ENCODE results near the gene MIPOL1. TPM values are rescaled to one million over a fixed set of nuclear protein-coding genes. Genes with fewer than 3 reads are reported as not detected.
A peak's percentile ranks its signal among the peaks of the same experiment; 100 is the strongest.

The MIPOL1 gene
- total RNA-seq, 6 experiments from 2014 or later: 6.5 to 7.7 (median 6.8) TPM

DNA sequence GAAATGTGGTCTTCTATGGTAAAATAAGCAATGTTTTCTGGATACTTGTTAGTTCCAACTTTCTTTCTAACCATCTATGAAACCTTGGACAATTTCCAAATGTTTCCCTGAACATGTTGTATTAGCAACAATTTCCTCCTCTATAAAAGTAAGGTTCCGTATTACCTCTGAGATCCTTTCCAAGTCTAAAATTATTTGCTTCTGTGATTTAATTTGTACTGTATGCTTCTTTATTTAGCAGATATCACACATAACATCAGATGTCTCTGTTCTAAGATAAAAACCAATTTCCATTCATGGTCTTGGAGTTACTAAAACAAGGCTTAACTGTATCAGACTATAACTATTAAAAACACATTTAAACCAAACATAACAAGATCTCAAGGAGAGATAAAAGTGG, 220.1 kb downstream of the MIPOL1 start:
- no peak overlapping the region for H3K4me3 Mint-ChIP-seq
- H3K9me3 Mint-ChIP-seq: no peaks in the 10 kb centered on the region
- H3K36me3 Mint-ChIP-seq (ENCODE audit: low read depth): no peaks in the 10 kb centered on the region
- no peaks in the 10 kb centered on the region for H3K27me3 Mint-ChIP-seq (ENCODE audit: insufficient read depth)
- DNase-seq: no peak
- no peak overlapping the region for H3K27ac Mint-ChIP-seq
- TF ChIP-seq, protein P1, sequence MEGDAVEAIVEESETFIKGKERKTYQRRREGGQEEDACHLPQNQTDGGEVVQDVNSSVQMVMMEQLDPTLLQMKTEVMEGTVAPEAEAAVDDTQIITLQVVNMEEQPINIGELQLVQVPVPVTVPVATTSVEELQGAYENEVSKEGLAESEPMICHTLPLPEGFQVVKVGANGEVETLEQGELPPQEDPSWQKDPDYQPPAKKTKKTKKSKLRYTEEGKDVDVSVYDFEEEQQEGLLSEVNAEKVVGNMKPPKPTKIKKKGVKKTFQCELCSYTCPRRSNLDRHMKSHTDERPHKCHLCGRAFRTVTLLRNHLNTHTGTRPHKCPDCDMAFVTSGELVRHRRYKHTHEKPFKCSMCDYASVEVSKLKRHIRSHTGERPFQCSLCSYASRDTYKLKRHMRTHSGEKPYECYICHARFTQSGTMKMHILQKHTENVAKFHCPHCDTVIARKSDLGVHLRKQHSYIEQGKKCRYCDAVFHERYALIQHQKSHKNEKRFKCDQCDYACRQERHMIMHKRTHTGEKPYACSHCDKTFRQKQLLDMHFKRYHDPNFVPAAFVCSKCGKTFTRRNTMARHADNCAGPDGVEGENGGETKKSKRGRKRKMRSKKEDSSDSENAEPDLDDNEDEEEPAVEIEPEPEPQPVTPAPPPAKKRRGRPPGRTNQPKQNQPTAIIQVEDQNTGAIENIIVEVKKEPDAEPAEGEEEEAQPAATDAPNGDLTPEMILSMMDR (IDR thresholded peaks at IDR 0.05): no peak
- H3K4me1 Mint-ChIP-seq (ENCODE audit: low read depth): peaks cover 10% of the 10 kb centered on the region; the same call in 1 of the 2 replicates

- DNase-seq: no peak
- H3K4me3 Mint-ChIP-seq: peak overlapping the region; percentile 62; the same call in 1 of the 2 replicates
- H3K27me3 Mint-ChIP-seq (ENCODE audit: insufficient read depth): no peaks in the 10 kb centered on the region
- no peak overlapping the region; the same call in 1 of the 2 replicates for H3K27ac Mint-ChIP-seq
- H3K9me3 Mint-ChIP-seq: no peaks in the 10 kb centered on the region
- TF ChIP-seq, protein P1 (IDR thresholded peaks at IDR 0.05): no peak
- peaks cover 10% of the 10 kb centered on the region; the same call in 1 of the 2 replicates for H3K4me1 Mint-ChIP-seq (ENCODE audit: low read depth)
- no peaks in the 10 kb centered on the region for H3K36me3 Mint-ChIP-seq (ENCODE audit: low read depth)
These were observed 222.9 kb downstream of the MIPOL1 start for GRCh38 chr14:37420622-37421021.

DNA sequence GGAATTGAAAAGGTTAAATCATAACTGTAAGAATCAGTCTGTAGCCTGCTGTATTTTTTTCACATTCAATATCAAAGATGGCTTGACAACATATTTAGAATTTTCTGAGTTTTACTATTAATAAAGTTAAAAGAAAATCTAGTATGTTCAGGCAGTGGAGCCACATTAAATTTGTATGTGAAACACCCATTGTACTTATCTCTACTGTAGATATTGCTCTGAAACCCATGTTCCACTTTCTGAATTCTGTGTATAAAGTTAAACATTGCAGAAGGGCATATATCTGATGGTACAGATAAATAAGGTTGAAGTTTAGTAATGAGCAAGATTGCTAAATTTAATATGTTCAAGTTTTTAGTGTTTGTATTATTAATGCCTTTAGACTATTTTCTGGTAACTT, 224.6 kb downstream of the MIPOL1 start:
- Mint-ChIP-seq H3K9me3 (no peaks in the 10 kb centered on the region), H3K4me3 (no peak overlapping the region), H3K36me3 (ENCODE audit: low read depth) (no peaks in the 10 kb centered on the region), H3K27me3 (ENCODE audit: insufficient read depth) (no peaks in the 10 kb centered on the region), H3K27ac (no peak overlapping the region), H3K4me1 (ENCODE audit: low read depth) (peaks cover 10% of the 10 kb centered on the region; the same call in 1 of the 2 replicates)
- TF ChIP-seq, protein P1 (IDR thresholded peaks at IDR 0.05): no peak
- DNase-seq: no peak

DNA sequence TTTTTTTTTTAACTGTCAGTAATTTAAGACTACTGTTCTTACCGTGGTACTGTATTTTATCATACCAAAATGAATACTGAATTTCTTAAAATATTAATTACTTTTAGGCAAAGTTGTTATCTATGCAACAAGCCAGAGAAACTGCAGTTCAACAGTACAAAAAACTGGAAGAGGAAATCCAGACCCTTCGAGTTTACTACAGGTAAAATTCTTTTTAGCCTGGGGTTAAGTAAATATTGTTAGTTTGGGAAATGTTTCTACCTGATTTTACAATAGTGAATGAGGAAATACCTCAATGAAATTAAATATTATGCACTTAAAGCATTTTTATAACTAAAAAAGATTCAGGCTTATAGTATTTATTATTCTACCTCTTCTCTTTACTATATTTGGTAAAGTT, 225.0 kb downstream of the MIPOL1 start:
- H3K4me3 Mint-ChIP-seq: no peak overlapping the region
- peaks cover 10% of the 10 kb centered on the region; the same call in 1 of the 2 replicates for H3K4me1 Mint-ChIP-seq (ENCODE audit: low read depth)
- no peaks in the 10 kb centered on the region for H3K9me3 Mint-ChIP-seq
- TF ChIP-seq, protein P1 (IDR thresholded peaks at IDR 0.05): no peak
- DNase-seq: no peak
- H3K27ac Mint-ChIP-seq: no peak overlapping the region
- H3K36me3 Mint-ChIP-seq (ENCODE audit: low read depth): no peaks in the 10 kb centered on the region
- H3K27me3 Mint-ChIP-seq (ENCODE audit: insufficient read depth): no peaks in the 10 kb centered on the region

- Mint-ChIP-seq H3K27ac (no peak overlapping the region), H3K36me3 (ENCODE audit: low read depth) (no peaks in the 10 kb centered on the region), H3K4me3 (no peak overlapping the region), H3K27me3 (ENCODE audit: insufficient read depth) (no peaks in the 10 kb centered on the region), H3K9me3 (no peaks in the 10 kb centered on the region), H3K4me1 (ENCODE audit: low read depth) (peaks cover 9% of the 10 kb centered on the region; the same call in 1 of the 2 replicates)
- no peak for DNase-seq
- TF ChIP-seq, protein P1 (IDR thresholded peaks at IDR 0.05): no peak
These were observed 231.2 kb downstream of the MIPOL1 start for GRCh38 chr14:37428954-37429353.

GRCh38 chr14:37429618-37430017, 231.9 kb downstream of the MIPOL1 start:
- Mint-ChIP-seq H3K27me3 (ENCODE audit: insufficient read depth) (no peaks in the 10 kb centered on the region), H3K9me3 (no peaks in the 10 kb centered on the region), H3K4me3 (no peak overlapping the region), H3K36me3 (ENCODE audit: low read depth) (no peaks in the 10 kb centered on the region), H3K27ac (no peak overlapping the region), H3K4me1 (ENCODE audit: low read depth) (peaks cover 9% of the 10 kb centered on the region; the same call in 1 of the 2 replicates)
- no peak for DNase-seq
- TF ChIP-seq, protein P1 (IDR thresholded peaks at IDR 0.05): no peak

All from HFFc6 (cell line).